Psoas muscle (tissue), 8 donors: ENCODE data around the gene SEMA4D. TPM values are rescaled to one million over a fixed set of nuclear protein-coding genes. Genes with fewer than 3 reads are reported as not detected.

Source experiments
- ATAC-seq, 4 donors: fragments of 200-7000 bp; cut with Tn5 transposase; one replicate each; pipeline ENCODE4 v1.9.1; 2020; ENCODE audit warnings: moderate library complexity in 3 of 4, mild to moderate bottlenecking in 2 of 4
- DNase-seq, 2 donors: peaks; one replicate each; pipeline ENCODE4 v3.0.0-alpha.2; 2020
- H3K27ac ChIP-seq: fragments of 200-600 bp; one replicate; pipeline ENCODE4 v1.8.0; 2022
- H3K27me3 ChIP-seq, 3 donors: fragments of 200-600 bp in 1 of 3; one replicate each; pipeline versions ENCODE4 v1.6.1 to v1.8.0; 2013 to 2022; ENCODE audit warnings: low read length in 2 of 3, mild to moderate bottlenecking in 2 of 3, moderate library complexity in 1 of 3; ENCODE audit not compliant: insufficient read depth in 3 of 3
- H3K36me3 ChIP-seq, 2 donors: fragments of 200-600 bp in 1 of 2; one replicate each; pipeline versions ENCODE4 v1.6.1 to v1.8.0; 2013 to 2022; ENCODE audit warnings: low read depth in 1 of 2, mild to moderate bottlenecking in 1 of 2, moderate library complexity in 1 of 2; ENCODE audit not compliant: insufficient read depth in 1 of 2
- H3K4me1 ChIP-seq: fragments of 200-600 bp; one replicate; pipeline ENCODE4 v1.8.0; 2022
- H3K4me3 ChIP-seq: fragments of 200-600 bp; one replicate; pipeline ENCODE4 v1.8.0; 2022; ENCODE audit warnings: mild to moderate bottlenecking
- H3K9me3 ChIP-seq: fragments of 200-600 bp; one replicate; pipeline ENCODE4 v1.8.0; 2022
- WGBS, 3 donors: extraction: QIAGEN DNeasy Blood & Tissue Kit; methylation state at CpG; one replicate each; pipeline versions ENCODE4 v1.1.6 to v1.1.7; 2013; 5-methylcytosine and 5-hydroxymethylcytosine counted together
- intact Hi-C, 2 donors: fragments of 100-400 bp; cut with DNase I; formaldehyde crosslinking; loops; one replicate each; pipeline versions ENCODE4 v1.11.0 to v1.14.2; 2022
- polyA plus RNA-seq, 3 donors: library from polyadenylated mRNA; stranded (reverse); fragments of 200-250 nt; gene quantifications; one replicate each; pipeline ENCODE4 v1.2.3, GENCODE V29; 2013
- total RNA-seq, 4 donors: library from RNA; stranded (reverse); fragmentation: NEBNext Ultra II Directional in 2 of 4; extraction: Animal tissue kit (Norgen Biotek cat#: 25700) in 2 of 4; gene quantifications; one replicate each; pipeline versions ENCODE4 v1.2.1 to v1.2.4, GENCODE V29; 2021 to 2023
- TF ChIP-seq, protein P1 (sequence below): fragments of 200-600 bp; IDR thresholded peaks from one replicate; pipeline ENCODE4 v1.8.0; 2022; ENCODE audit warnings: antibody characterized with exemption
- donor health status: healthy with polysubstance abuse.
- donor health status: DM: no; HTN: no; CAD: no; lungs with moderate emphysema.
- donor health status: Bipolar disorder and iron deficiency.
- donor health status: healthy.
- donor health status: DM: yes; HTN: yes; CAD: no.
- donor health status: DM: no; HTN: no; CAD: no.
- donor health status: DM: no; HTN: no; CAD: no.
- donor health status: DM: yes; HTN: yes; CAD: no.

SEMA4D gene
- total and polyA plus RNA-seq, 7 donors = 9.3 to 111 (median 32.1) TPM

GRCh38 chr9:89364666-89365531 is 133.0 kb downstream of the SEMA4D start:
- WGBS, 3 donors = 93 to 94% (median 93%) methylated on average over 17 of the region's 17 CpGs
- intact Hi-C loops = no loop called here
- DNase-seq = no peak

DNA sequence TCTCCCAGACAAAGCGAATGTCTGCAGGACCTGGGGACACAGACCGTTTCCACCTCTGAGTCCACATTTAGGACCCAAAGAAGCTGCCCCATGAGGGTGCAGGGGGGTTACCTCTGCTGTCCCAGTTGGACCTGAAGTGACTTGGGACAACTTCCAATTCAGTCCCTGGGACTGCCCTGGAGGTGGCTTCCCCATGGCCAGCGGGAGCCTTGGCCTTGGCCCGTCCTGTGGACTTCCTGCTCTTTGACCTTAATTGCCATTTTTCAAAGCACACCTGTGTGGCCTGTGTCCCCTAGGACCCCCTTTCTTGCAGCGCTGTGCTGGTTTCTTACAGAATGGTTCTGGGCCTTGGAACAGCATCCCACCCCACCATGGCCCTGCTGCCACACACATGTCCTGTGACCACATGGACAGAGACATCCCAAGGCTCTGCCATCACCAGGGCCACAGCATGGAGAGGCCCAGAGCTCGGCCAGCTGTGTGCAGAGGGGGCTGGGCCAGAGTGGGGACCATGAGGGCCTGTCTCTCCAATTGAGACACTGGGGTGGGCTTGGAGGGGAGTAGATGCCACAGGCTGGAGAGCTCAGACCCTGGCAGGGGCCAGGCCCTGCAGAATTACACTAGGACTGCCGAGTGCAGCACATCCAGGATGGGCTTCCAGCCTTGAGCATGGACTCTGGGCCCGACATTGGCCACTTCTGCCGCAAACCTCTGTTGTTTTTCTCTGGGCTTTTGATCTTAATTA is 133.8 kb downstream of the SEMA4D start:
- TF ChIP-seq, protein P1, sequence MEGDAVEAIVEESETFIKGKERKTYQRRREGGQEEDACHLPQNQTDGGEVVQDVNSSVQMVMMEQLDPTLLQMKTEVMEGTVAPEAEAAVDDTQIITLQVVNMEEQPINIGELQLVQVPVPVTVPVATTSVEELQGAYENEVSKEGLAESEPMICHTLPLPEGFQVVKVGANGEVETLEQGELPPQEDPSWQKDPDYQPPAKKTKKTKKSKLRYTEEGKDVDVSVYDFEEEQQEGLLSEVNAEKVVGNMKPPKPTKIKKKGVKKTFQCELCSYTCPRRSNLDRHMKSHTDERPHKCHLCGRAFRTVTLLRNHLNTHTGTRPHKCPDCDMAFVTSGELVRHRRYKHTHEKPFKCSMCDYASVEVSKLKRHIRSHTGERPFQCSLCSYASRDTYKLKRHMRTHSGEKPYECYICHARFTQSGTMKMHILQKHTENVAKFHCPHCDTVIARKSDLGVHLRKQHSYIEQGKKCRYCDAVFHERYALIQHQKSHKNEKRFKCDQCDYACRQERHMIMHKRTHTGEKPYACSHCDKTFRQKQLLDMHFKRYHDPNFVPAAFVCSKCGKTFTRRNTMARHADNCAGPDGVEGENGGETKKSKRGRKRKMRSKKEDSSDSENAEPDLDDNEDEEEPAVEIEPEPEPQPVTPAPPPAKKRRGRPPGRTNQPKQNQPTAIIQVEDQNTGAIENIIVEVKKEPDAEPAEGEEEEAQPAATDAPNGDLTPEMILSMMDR = no peak

More at GRCh38 chr9:89364666-89365531, 133.0 kb downstream of the SEMA4D start:
- H3K4me3 ChIP-seq = no peak overlapping the region
- H3K27me3 ChIP-seq = no peaks in the 10 kb centered on the region
- H3K9me3 ChIP-seq = no peaks in the 10 kb centered on the region
- peaks cover 0 to 58% of the 10 kb centered on the region in 2 donors for H3K36me3 ChIP-seq
- TF ChIP-seq, protein P1 = no peak
- no peak overlapping the region for H3K27ac ChIP-seq
- H3K4me1 ChIP-seq = peaks cover 11% of the 10 kb centered on the region
- no peak for ATAC-seq

GRCh38 chr9:89363311-89363670 is 134.6 kb downstream of the SEMA4D start:
- no peak for DNase-seq
- Histone ChIP-seq H3K27ac (no peak overlapping the region), H3K4me3 (no peak overlapping the region), H3K4me1 (peaks cover 26% of the 10 kb centered on the region), H3K9me3 (no peaks in the 10 kb centered on the region), H3K27me3 (no peaks in the 10 kb centered on the region), H3K36me3 (peaks cover 3 to 58% of the 10 kb centered on the region in 2 donors)
- WGBS, 3 donors = 89 to 90% (median 89%) methylated on average over 6 of the region's 6 CpGs
- no peak for ATAC-seq
- TF ChIP-seq, protein P1 = no peak
- intact Hi-C loops = no loop called here

More for the DNA sequence above, 133.8 kb downstream of the SEMA4D start:
- Histone ChIP-seq H3K9me3 (no peaks in the 10 kb centered on the region), H3K27me3 (no peaks in the 10 kb centered on the region), H3K36me3 (peaks cover 0 to 58% of the 10 kb centered on the region in 2 donors), H3K27ac (no peak overlapping the region), H3K4me3 (no peak overlapping the region), H3K4me1 (peaks cover 19% of the 10 kb centered on the region)
- DNase-seq (no peak), ATAC-seq (no peak)
- WGBS, 3 donors = 84 to 89% (median 86%) methylated on average over 9 of the region's 9 CpGs
- intact Hi-C loops = no loop called here

DNA sequence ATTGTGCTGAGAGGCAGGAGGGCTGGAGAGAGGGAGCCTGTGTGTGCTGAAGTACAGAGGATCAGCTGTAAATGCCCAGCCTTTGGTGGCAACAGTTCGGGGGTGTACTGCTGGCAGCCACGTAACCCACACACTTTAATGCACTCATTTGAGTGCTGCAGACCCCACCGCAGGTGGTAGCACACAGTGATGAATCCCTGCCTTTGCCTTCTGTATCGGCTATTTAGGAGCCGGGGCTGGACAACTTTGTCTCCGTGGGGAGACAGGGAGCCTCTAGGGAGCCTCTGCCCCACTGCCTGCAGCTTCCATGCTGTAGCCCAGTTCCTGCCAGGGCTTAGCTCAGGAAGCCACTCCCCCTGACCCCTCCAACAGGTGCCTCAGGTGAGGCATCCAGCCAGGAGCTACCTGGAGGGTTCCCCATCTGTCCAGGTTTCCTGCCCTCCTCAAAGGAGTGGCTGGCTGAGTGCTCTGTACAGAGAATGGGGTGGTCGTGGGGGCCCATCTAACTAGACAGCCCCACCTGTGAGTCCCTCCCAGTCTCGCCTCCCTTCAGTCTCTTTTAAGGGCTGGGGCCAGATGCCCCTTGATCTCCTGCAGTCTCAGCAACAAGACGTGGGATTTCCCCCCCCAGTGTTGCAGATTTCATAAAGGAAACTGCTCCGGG is 135.1 kb downstream of the SEMA4D start:
- no peak for DNase-seq
- H3K4me1 ChIP-seq = peaks cover 26% of the 10 kb centered on the region

More for the DNA sequence above, 135.1 kb downstream of the SEMA4D start:
- Histone ChIP-seq H3K27ac (no peak overlapping the region), H3K36me3 (peaks cover 3 to 64% of the 10 kb centered on the region in 2 donors), H3K27me3 (no peaks in the 10 kb centered on the region), H3K4me3 (no peak overlapping the region), H3K9me3 (no peaks in the 10 kb centered on the region)
- intact Hi-C loops = no loop called here
- TF ChIP-seq, protein P1 = no peak
- no peak for ATAC-seq
- WGBS, 3 donors = 85 to 96% (median 90%) methylated on average over 10 of the region's 10 CpGs
